SK-N-MC (cell line): ENCODE data around the gene LDLRAD2.

Experiments used
- EZH2 ChIP-seq: fragments of 200-600 bp; sonication (generic); IDR thresholded peaks from one replicate; pipeline ENCODE4 v1.6.1; 2017; ENCODE audit warnings: antibody characterized with exemption
- FOXP2 ChIP-seq: optimal IDR thresholded peaks from 2 replicates; pipeline ENCODE3; 2011; ENCODE audit warnings: mild to moderate bottlenecking, moderate library complexity; ENCODE audit not compliant: insufficient read depth; ENCODE audit errors: extremely low read length, control extremely low read depth
- POLR2AphosphoS5 ChIP-seq: IDR thresholded peaks from 2 replicates; pipeline ENCODE4 v1.6.1; 2012; ENCODE audit warnings: mild to moderate bottlenecking, low read depth, low read length, borderline replicate concordance

GRCh38 chr1:21828075-21828474, 16.0 kb downstream of the LDLRAD2 start:
- TF ChIP-seq POLR2AphosphoS5 = no peak
- TF ChIP-seq EZH2 = no peak
- no peak for TF ChIP-seq FOXP2
